Endothelial cell of umbilical vein (primary cell): ENCODE measurements around the gene HADH. TPM values are rescaled to one million over a fixed set of nuclear protein-coding genes. Genes with fewer than 3 reads are reported as not detected.

Experiments used
- BruUV-seq: library from RNA; stranded (reverse); fragments of 400-500 nt; replicated peaks from 2 replicates; lab custom pipeline; 2021; lab: Mats Ljungman, UMichigan
- CTCF ChIA-PET: fragments of 300-600, 350-600 bp; sonication (Branson Sonifier 250); formaldehyde crosslinking; loops from one replicate; lab custom pipeline; 2021; ENCODE audit warnings: antibody characterized with exemption, inconsistent platforms; lab: Charles Lee
- POLR2A ChIA-PET: fragments of 300-600, 350-600 bp; sonication (Branson Sonifier 250); formaldehyde crosslinking; loops from one replicate; lab custom pipeline; 2021; ENCODE audit warnings: antibody characterized with exemption, inconsistent platforms; lab: Charles Lee
- DNase-seq: peaks from one replicate; pipeline ENCODE4 v3.0.0-alpha.2; 2011; ENCODE audit warnings: low read depth, low spot score
- FAIRE-seq: peaks from 2 replicates; lab custom pipeline; 2011; peaks lifted over from hg19 to GRCh38; lab: Jason Lieb, UNC
- H2AFZ ChIP-seq: 2 replicates; pipeline ENCODE4 v1.6.0; 2012; ENCODE audit warnings: low read depth, low read length, control low read depth, inconsistent platforms
- H3K27ac ChIP-seq: 2 replicates; pipeline ENCODE4 v1.5.1; 2011; ENCODE audit warnings: low read depth, mild to moderate bottlenecking, control low read depth, low read length, moderate library complexity; ENCODE audit not compliant: insufficient read depth
- H3K27me3 ChIP-seq, 2 experiments: 2 replicates each; pipeline versions ENCODE4 v1.6.0 to v1.6.1; 2011; ENCODE audit warnings: low read length in 2 of 2, mixed read lengths in 1 of 2; ENCODE audit not compliant: control insufficient read depth in 2 of 2, insufficient read depth in 2 of 2
- H3K36me3 ChIP-seq, 2 experiments: 2 replicates in 1 of 2; 3 replicates in 1 of 2; pipeline ENCODE4 v1.5.1; 2011; ENCODE audit warnings: low read length in 2 of 2, mild to moderate bottlenecking in 1 of 2, moderate library complexity in 1 of 2; ENCODE audit not compliant: control insufficient read depth in 2 of 2, insufficient read depth in 2 of 2; ENCODE audit errors: extremely low read depth in 1 of 2
- H3K4me1 ChIP-seq: 3 replicates; pipeline ENCODE4 v1.5.1; 2011; ENCODE audit warnings: mild to moderate bottlenecking, low read length; ENCODE audit not compliant: control insufficient read depth, insufficient read depth; ENCODE audit errors: extremely low read depth
- H3K4me2 ChIP-seq: 2 replicates; pipeline ENCODE4 v1.6.1; 2011; ENCODE audit warnings: low read length, control low read depth, mixed read lengths; ENCODE audit not compliant: insufficient read depth
- H3K4me3 ChIP-seq, 3 experiments: fragments of 200-600 bp in 1 of 3; sonication (generic), shearing (Covaris generic) in 1 of 3; replicated peaks in 1 of 3; 2 replicates each; pipeline ENCODE4 v1.5.1; 2011 to 2016; ENCODE audit warnings: control low read depth in 3 of 3, low read length in 3 of 3, mild to moderate bottlenecking in 2 of 3, inconsistent platforms in 1 of 3, low read depth in 1 of 3, moderate library complexity in 1 of 3; ENCODE audit not compliant: insufficient read depth in 1 of 3
- H3K79me2 ChIP-seq: 2 replicates; pipeline ENCODE4 v1.6.0; 2012; ENCODE audit warnings: low read length, inconsistent platforms; ENCODE audit not compliant: control insufficient read depth, insufficient read depth
- H3K9ac ChIP-seq: replicated peaks from 2 replicates; pipeline ENCODE3; 2011; ENCODE audit warnings: low read length, control low read depth; ENCODE audit not compliant: insufficient read depth; ENCODE audit errors: extremely low read depth
- H3K9me1 ChIP-seq: replicated peaks from 3 replicates; pipeline ENCODE4 v1.6.0; 2011; ENCODE audit warnings: mild to moderate bottlenecking, low read length; ENCODE audit not compliant: control insufficient read depth, insufficient read depth; ENCODE audit errors: extremely low read depth
- H3K9me3 ChIP-seq: replicated peaks from 2 replicates; pipeline ENCODE4 v1.5.1; 2012; ENCODE audit warnings: low read length, inconsistent platforms; ENCODE audit not compliant: control insufficient read depth, insufficient read depth
- H4K20me1 ChIP-seq: replicated peaks from 2 replicates; pipeline ENCODE3; 2011; ENCODE audit warnings: mild to moderate bottlenecking, low read length; ENCODE audit not compliant: control insufficient read depth, insufficient read depth; ENCODE audit errors: extremely low read depth
- EZH2 ChIP-seq: IDR thresholded peaks from 2 replicates; pipeline ENCODE4 v1.6.1; 2012; ENCODE audit warnings: borderline replicate concordance, low read depth, mild to moderate bottlenecking, moderate library complexity, low read length, inconsistent platforms; ENCODE audit not compliant: severe bottlenecking
- GATA2 ChIP-seq: IDR thresholded peaks from 2 replicates; pipeline ENCODE4 v1.7.0; 2011; ENCODE audit warnings: low read depth, mild to moderate bottlenecking, moderate library complexity, mixed read lengths, low read length; ENCODE audit not compliant: insufficient read length, insufficient read depth
- JUN ChIP-seq: IDR thresholded peaks from 2 replicates; pipeline ENCODE4 v1.6.1; 2011; ENCODE audit warnings: borderline replicate concordance, low read depth; ENCODE audit not compliant: insufficient read length, insufficient read depth
- MYC ChIP-seq: IDR thresholded peaks from one replicate; pipeline ENCODE4 v1.6.1; 2011; ENCODE audit warnings: mild to moderate bottlenecking, low read depth, low read length
- POLR2A ChIP-seq: IDR thresholded peaks from 2 replicates; pipeline ENCODE4 v1.6.1; 2012; ENCODE audit warnings: low read depth, mild to moderate bottlenecking, control low read depth, low read length
- POLR2AphosphoS5 ChIP-seq: IDR thresholded peaks from 2 replicates; pipeline ENCODE4 v1.6.1; 2012; ENCODE audit warnings: low read depth, mild to moderate bottlenecking, control low read depth, low read length, moderate library complexity; ENCODE audit not compliant: insufficient read depth
- dilution Hi-C: fragments of 300-500 bp; cut with MboI; formaldehyde crosslinking; loops from one replicate; pipeline ENCODE4 v1.15.0; 2019; ENCODE audit warnings: low sequenced_read_pairs; ENCODE audit not compliant: extremely low pct_ligation_motif_present
- intact Hi-C: fragments of 100-400 bp; cut with micrococcal nuclease; formaldehyde crosslinking; loops from one replicate; pipeline ENCODE4 v1.10.0; 2022
- polyA plus RNA-seq, 4 experiments: library from polyadenylated mRNA; depleted of rRNA in 3 of 4; stranded (reverse) in 3 of 4; unstranded in 1 of 4; fragments of >200 nt; gene quantifications; 2 replicates each; pipeline versions ENCODE4 v1.2.1 to v1.2.3, GENCODE V29; 2011 to 2012; ENCODE audit warnings: missing spikeins in 1 of 4
- total RNA-seq: library from RNA; stranded (reverse); gene quantifications from 2 replicates; pipeline ENCODE4 v1.2.3, GENCODE V29; 2021
- TF ChIP-seq, protein P1 (sequence below): IDR thresholded peaks from 2 replicates; pipeline ENCODE4 v1.6.1; 2011; ENCODE audit not compliant: insufficient read depth, insufficient read length
- TF ChIP-seq, protein P2 (sequence below), 2 donors: IDR thresholded peaks; 1 replicate in 1 of 2; 2 replicates in 1 of 2; pipeline ENCODE4 v1.5.1; 2011; ENCODE audit warnings: low read length in 2 of 2, mild to moderate bottlenecking in 2 of 2, moderate library complexity in 2 of 2, control low read depth in 1 of 2, inconsistent platforms in 1 of 2, low read depth in 1 of 2; ENCODE audit not compliant: insufficient read depth in 1 of 2; ENCODE audit errors: extremely low read depth in 1 of 2

Gene HADH
- total and polyA plus RNA-seq, 2 donors (not counting 3 experiments of a cell fraction or from before 2014, with no cell fraction given): 19.2 to 20.3 TPM

DNA sequence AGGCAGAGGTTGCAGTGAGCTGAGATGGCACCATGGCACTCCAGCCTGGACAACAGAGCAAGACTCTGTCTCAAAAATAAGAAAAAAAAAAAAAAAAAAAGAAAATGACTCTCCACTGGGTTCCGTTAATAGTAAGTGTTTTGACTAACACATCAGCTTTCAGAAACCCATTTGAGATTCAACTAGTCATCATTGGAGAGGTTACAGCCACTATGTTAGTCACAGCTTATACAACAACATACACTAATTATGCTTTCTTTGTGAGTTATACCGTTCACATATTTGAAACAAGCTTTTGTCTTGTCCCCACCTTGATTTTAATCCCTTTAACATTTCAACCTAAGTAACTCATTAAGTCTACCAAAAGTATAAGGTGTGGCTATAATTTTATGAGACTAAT is 48.2 kb downstream of the HADH start:
- no peak overlapping the region for H3K4me2 ChIP-seq
- no peak for FAIRE-seq
- no peak overlapping the region for H3K4me3 ChIP-seq
- intact Hi-C loops (no loop called here), dilution Hi-C loops (no loop called here)
- H3K9me1 ChIP-seq: no peaks in the 10 kb centered on the region
- BruUV-seq: no TSS peak
- no peaks in the 10 kb centered on the region for H3K79me2 ChIP-seq
- H3K27ac ChIP-seq: no peak overlapping the region
- TF ChIP-seq, protein P1, sequence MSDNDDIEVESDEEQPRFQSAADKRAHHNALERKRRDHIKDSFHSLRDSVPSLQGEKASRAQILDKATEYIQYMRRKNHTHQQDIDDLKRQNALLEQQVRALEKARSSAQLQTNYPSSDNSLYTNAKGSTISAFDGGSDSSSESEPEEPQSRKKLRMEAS: no peak
- TF ChIP-seq POLR2A (no peak), POLR2AphosphoS5 (no peak)
- H3K36me3 ChIP-seq: no peaks in the 10 kb centered on the region
- H3K9me3 ChIP-seq: no peaks in the 10 kb centered on the region
- no peaks in the 10 kb centered on the region for H3K27me3 ChIP-seq
- DNase-seq: no peak
- H3K9ac ChIP-seq: no peak overlapping the region
- ChIA-PET CTCF (no interaction called here), POLR2A (no interaction called here)
- H3K4me1 ChIP-seq: no peaks in the 10 kb centered on the region
- H4K20me1 ChIP-seq: no peaks in the 10 kb centered on the region
- H2AFZ ChIP-seq: no peak overlapping the region

DNA sequence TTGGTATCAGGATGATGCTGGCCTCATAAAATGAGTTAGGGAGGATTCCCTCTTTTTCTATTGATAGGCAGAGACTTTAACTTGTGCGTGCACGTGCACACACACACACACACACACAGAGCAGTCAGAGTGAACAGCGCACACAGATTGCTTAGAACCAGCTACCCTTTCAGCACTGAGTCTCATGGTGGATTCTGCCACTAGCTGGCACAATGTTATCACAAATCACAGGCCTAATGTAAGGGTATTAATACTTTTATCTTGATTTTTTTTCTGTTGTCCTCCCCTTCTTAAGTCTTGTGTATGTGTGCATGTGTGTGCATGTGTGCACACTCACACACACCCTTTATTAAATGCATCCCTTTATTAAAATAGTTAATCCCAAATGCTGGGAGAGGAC is 53.2 kb downstream of the HADH start:
- Histone ChIP-seq H3K9me3 (no peaks in the 10 kb centered on the region), H3K4me2 (no peak overlapping the region), H3K9ac (no peak overlapping the region), H3K4me3 (no peak overlapping the region), H4K20me1 (no peaks in the 10 kb centered on the region), H3K27ac (no peak overlapping the region), H3K9me1 (no peaks in the 10 kb centered on the region), H3K27me3 (peaks cover 0 to 2% of the 10 kb centered on the region in 2 experiments), H3K4me1 (peaks cover 5% of the 10 kb centered on the region), H3K36me3 (no peaks in the 10 kb centered on the region), H2AFZ (no peak overlapping the region), H3K79me2 (no peaks in the 10 kb centered on the region)
- dilution Hi-C loops (no loop called here), intact Hi-C loops (no loop called here)
- no TSS peak for BruUV-seq
- TF ChIP-seq POLR2AphosphoS5: no peak
- TF ChIP-seq JUN: no peak
- no peak for TF ChIP-seq MYC
- TF ChIP-seq, protein P2, sequence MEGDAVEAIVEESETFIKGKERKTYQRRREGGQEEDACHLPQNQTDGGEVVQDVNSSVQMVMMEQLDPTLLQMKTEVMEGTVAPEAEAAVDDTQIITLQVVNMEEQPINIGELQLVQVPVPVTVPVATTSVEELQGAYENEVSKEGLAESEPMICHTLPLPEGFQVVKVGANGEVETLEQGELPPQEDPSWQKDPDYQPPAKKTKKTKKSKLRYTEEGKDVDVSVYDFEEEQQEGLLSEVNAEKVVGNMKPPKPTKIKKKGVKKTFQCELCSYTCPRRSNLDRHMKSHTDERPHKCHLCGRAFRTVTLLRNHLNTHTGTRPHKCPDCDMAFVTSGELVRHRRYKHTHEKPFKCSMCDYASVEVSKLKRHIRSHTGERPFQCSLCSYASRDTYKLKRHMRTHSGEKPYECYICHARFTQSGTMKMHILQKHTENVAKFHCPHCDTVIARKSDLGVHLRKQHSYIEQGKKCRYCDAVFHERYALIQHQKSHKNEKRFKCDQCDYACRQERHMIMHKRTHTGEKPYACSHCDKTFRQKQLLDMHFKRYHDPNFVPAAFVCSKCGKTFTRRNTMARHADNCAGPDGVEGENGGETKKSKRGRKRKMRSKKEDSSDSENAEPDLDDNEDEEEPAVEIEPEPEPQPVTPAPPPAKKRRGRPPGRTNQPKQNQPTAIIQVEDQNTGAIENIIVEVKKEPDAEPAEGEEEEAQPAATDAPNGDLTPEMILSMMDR (IDR thresholded peaks at IDR 0.05; ENCODE audit: extremely low read depth in 1 of 2, insufficient read depth in 1 of 2, low read depth in 1 of 2, low read length in 2 of 2): no peak
- no peak for TF ChIP-seq GATA2
- no peak for TF ChIP-seq EZH2
- TF ChIP-seq, protein P1: no peak
- FAIRE-seq: no peak
- ChIA-PET POLR2A (no interaction called here), CTCF (interaction anchor here (1.0 to 2.0 kb wide), 2 partner anchors 13 to 530 kb away, joined by 4 to 7 read pairs; no protein-coding TSS in a partner anchor)
- no peak for DNase-seq
